ENCODE data around the gene ACKR1.

GRCh38 chr1:159180516-159180915 lies 24.2 kb upstream of the ACKR1 start:
- TF ChIP-seq CTCF (conservative IDR thresholded peaks at IDR 0.05 in 1 of 2, IDR thresholded peaks at IDR 0.05 in 1 of 2; ENCODE audit: extremely low read depth in 1 of 2, insufficient read depth in 1 of 2, low read depth in 1 of 2, low read length in 2 of 2) (no peak), EZH2 (IDR thresholded peaks at IDR 0.05; ENCODE audit: borderline replicate concordance, low read length) (no peak)
